ENCODE measurements around the gene PBX3. TPM values are rescaled to one million over a fixed set of nuclear protein-coding genes. Genes with fewer than 3 reads are reported as not detected.

The PBX3 gene
- 20.1 and 23.6 TPM in 2 replicates for total RNA-seq

DNA sequence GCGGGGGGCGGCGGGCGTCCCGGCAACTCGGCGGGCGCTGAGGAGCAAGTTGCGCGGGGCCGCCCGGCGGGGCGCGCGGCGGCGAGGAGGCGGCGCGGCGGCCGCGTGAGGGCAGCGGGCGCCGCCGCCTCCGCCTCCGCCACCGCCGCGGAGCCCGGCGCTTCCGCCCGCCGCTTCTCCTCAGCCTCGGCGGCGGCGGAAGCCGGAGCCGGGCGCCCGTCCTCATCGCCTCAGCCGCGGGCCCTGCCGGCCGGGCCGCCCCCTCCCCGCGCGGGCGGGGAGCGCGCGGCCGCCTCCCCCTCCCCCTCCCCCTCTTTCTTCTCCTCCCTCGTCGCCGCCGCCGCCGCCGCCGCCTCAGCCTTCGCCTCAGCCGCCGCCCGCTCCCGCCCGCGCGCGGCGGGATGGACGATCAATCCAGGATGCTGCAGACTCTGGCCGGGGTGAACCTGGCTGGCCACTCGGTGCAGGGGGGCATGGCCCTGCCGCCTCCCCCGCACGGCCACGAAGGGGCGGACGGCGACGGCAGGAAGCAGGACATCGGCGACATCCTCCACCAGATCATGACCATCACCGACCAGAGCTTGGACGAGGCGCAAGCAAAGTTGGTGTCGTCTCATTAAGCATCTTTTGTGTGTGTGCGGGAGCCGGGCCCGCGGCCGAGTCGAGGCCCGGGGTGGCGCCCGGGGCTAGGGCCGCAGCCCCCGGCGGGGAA lies at the start of gene PBX3:
PBX3 (plus strand) TSS at position 321 of the 712 bp plus-strand sequence.
- no peak for DNase-seq (ENCODE audit: extremely low read depth, low read depth, low spot score)

DNA sequence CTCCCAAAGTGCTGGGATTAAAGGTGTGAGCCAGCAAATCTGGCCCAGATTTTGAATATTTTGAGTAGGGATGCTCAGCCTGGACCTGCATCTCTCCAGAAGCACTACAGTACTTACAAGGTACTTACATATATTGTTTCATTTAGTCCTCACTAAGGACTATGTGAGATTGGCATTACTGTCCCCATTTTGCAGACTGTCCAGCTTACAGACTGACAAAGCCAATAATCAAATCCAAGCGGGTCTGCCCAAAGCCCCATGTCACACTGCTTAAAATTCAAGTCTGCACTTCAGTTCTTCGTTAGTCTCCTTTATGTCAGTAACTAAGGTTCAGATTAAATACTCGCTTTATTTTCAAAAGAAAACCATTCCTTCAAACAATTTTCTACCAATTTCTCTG lies 47.3 kb upstream of the PBX3 start:
- no peak for DNase-seq (ENCODE audit: extremely low read depth, low read depth, low spot score)

DNA sequence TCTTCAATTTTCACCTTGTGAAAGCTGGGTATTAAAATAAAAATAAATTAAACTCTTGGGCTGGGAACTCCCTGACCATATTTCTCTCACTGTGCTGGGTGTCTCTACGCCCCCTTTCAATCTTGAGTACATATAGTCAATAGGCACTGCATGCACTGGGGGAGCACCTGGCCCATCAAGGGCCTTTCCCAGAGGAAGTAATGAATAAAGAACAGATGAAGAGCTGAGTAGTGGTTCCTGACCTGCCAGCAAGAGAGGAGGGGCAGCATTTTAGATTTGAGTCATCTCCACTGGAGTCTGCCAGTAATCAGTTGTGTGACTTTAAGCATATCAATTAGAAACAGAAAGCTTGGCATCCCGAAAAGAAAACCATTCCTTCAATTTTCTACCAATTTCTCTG lies 46.4 kb upstream of the PBX3 start:
- no peak for DNase-seq (ENCODE audit: extremely low read depth, low read depth, low spot score)

GRCh38 chr9:125701351-125701750 lies 45.8 kb upstream of the PBX3 start:
- DNase-seq (ENCODE audit: extremely low read depth, low read depth, low spot score): peak; percentile 9

- DNase-seq (ENCODE audit: extremely low read depth, low read depth, low spot score): no peak
These were observed 43.5 kb upstream of the PBX3 start for GRCh38 chr9:125703662-125704061.

DNA sequence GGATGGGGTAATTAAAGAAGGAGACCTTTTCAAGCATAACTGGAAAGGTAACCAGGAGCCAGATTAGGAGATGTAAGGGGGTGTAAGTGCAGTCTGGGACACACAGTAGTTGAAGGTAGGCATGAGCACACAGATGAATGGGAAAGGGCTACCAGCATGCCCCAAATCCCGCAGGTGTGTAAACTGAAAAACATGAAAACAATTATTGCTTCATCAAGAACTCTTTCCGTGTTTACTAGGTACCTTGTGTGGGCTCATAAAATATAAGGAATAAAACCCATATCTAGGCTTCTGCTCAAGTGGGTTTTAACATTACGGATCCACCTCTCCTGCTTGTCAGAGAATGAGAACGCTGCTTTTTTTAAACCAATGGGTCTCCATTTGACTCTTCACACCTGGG lies 41.3 kb upstream of the PBX3 start:
- no peak for DNase-seq (ENCODE audit: extremely low read depth, low read depth, low spot score)

DNA sequence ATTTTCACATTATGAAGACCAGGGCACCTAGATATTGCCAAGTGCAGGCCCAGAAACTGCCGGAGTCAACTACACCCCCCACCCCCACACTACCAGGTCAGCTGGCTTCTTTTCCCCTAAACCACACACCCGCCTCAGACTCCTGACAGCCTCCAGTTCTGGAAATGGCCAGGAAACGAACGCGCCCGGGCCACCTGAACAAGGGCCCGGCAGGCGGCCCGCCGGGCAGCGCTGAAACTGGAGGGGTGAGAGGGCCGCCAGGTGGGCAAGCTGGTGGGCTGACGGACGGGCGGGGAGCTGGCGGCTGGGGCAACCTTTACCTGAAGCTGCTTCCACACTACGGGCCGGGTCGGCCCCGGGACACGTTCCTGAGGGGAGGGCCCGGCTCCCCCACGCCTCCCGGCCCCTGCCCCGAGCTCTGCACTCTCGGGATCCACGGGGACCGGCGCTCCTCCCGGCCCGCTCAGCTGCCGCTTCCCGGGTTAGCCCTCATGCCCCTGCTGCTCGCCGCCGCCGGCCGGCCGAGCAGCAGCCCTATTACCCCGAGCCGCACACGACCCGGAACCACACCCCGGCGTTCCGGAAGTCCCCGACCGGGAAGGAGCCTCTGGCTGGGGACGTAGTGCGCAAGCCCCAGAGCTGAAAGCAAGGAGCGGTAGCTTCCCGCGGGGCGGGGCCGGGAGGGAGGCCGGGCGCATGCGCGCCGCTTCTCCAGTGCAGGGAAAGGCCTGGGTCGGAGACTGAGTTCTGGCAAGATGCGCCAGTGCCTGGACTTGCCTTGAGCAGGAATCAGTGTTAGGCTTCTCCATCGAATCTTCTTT lies 40.3 kb upstream of the PBX3 start, which contains the start of gene MAPKAP1:
MAPKAP1 (minus strand) TSS at position 558 of the 821 bp plus-strand sequence. CDS start 34,634 bp downstream, outside the sequence.
- DNase-seq (ENCODE audit: extremely low read depth, low read depth, low spot score): peak; percentile 64

GRCh38 chr9:125707472-125707804 lies 39.7 kb upstream of the PBX3 start:
- DNase-seq (ENCODE audit: extremely low read depth, low read depth, low spot score): no peak

DNA sequence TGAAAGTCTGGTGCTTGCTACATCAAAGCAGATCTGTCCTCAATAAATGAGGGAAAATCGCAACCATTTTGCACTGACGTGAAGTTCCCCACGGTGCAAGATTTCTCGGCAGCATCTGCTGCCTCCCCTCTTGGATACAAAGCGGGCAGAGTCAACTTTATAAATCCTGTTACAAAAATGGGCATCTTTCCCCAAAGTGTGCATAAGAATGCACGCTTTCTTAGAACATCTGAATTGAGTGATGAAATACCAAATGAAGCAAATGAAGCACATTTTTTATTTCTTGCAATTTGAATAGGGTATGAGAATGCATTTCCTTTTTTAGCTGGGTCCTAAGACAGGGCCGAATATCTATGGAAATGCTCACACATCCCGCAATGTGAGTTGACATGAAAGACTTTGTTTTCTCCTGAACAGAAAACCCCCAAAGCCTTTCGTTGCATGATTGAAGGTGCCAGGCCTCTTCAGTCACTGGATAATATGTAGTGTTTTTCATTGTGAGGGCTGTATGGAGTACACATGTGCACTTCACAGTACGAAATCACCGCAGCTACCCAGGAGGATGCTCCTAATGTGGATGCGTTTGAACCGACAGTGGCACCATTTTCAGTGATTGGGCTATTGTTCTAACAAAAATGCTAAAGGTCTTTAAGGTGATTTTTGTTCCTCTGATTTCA lies 20.6 kb upstream of the PBX3 start:
- no peak for DNase-seq (ENCODE audit: extremely low read depth, low read depth, low spot score)

DNA sequence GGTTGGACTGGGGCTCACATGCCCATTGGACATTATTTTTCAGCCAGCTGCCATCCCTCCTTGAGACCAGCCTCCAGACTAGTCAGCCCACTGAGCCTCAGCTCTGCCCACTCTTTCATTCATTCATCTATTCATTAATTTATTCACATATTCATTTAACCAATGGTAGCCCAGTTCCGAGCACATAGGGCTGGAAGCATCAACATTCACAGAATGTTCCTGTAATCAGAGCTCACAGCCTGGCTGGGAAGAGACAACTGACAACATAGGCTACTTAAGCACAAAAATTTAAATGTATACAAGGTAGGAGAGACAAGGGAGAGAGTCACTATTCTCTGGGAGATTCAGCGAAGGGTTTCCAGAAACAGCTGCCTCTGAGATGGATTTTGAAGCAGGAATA lies 17.0 kb upstream of the PBX3 start:
- DNase-seq (ENCODE audit: extremely low read depth, low read depth, low spot score): no peak

- DNase-seq (ENCODE audit: extremely low read depth, low read depth, low spot score): no peak
These were observed 14.6 kb upstream of the PBX3 start for GRCh38 chr9:125732562-125732961.

DNA sequence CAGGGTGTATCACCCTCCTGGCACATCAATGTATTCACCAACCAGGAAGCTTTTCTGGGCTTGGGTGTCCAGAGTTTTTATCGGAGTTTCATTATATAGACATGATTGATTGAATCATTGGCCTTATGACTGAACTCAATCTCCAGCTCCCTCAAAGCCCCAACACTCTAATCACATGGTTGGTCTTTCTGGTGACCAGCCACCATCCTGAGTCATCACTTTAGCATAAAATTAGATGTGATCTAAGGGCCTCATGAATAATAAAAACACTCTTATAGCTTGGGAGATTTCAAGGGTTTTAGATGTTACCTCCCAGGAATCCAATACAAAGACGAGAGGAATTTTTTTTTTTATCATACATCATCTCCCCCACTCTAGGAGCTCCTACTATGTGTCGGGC lies 7.7 kb upstream of the PBX3 start:
- no peak for DNase-seq (ENCODE audit: extremely low read depth, low read depth, low spot score)

GRCh38 chr9:125742657-125743056 lies 4.5 kb upstream of the PBX3 start:
- DNase-seq (ENCODE audit: extremely low read depth, low read depth, low spot score): no peak

DNA sequence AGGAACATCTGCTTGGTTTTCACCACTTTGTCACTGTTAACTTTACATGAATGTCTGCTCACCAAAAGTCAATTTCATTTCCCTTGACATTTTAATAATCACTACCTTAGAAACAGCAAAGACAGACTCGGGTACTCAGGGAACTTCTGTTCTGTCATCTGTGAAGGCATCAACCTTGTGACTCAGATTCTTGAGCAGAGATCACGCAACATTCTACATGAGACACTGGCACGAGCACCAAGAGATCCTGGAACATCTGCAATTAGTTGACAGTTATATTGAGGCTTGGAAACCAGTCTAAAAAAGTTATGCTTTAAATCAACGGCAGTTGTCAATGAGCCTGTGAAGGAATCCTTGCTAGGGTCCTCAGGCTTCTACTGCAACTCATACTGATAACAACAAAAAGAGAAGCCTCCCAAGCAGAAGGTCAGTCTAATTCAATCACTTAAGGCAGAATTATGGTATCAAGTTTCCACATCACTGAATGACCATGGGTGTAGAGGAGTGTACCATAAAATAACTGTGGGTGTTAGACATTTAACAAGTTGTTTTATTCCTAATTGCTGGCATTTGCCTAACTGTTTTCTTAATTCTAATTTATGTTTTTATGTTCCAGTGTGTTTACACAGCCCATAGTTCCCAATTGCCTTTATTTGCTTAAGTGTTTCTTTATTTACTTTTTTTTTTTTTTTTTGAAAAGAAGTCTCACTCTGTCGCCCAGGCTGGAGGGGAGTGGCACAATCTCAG lies 3.3 kb upstream of the PBX3 start:
- no peak for DNase-seq (ENCODE audit: extremely low read depth, low read depth, low spot score)

GRCh38 chr9:125744616-125745015 lies 2.6 kb upstream of the PBX3 start:
- no peak for DNase-seq (ENCODE audit: extremely low read depth, low read depth, low spot score)

DNA sequence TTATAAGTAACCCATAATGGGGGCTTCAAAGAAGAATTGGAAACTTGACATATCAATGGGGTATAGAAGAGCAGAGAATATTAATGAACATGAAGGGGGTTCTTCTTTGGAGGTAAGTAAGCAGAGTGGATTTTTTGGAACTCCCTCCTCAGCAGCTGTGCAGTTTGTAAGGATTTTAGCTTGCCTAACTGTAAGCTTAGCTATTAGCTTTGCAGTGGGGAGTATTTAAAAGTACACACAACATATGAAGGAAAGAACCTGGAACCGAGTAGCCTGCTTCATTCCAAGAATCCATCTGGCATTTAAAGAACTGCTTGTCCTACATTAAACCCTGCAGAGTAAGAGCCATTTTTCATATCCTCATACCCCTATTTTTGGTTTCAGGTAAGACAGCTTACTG lies 2.2 kb upstream of the PBX3 start:
- no peak for DNase-seq (ENCODE audit: extremely low read depth, low read depth, low spot score)

DNA sequence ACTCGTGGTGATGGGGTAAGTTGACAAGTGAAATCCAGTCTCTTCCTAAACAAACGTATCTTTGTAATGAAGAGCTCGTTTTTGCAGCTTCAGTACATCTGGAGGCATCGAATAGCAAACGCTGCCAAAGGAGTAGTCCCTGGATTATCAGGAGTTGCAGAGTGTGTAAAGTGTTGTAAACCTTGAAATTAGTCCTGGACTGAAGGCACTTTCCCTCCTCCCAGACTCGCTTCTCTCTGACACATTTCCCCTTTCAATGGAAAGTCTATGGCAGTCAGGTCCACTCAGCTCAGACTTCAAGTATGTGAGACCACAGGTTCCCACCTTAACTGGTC lies 1.5 kb upstream of the PBX3 start:
- no peak for DNase-seq (ENCODE audit: extremely low read depth, low read depth, low spot score)

DNA sequence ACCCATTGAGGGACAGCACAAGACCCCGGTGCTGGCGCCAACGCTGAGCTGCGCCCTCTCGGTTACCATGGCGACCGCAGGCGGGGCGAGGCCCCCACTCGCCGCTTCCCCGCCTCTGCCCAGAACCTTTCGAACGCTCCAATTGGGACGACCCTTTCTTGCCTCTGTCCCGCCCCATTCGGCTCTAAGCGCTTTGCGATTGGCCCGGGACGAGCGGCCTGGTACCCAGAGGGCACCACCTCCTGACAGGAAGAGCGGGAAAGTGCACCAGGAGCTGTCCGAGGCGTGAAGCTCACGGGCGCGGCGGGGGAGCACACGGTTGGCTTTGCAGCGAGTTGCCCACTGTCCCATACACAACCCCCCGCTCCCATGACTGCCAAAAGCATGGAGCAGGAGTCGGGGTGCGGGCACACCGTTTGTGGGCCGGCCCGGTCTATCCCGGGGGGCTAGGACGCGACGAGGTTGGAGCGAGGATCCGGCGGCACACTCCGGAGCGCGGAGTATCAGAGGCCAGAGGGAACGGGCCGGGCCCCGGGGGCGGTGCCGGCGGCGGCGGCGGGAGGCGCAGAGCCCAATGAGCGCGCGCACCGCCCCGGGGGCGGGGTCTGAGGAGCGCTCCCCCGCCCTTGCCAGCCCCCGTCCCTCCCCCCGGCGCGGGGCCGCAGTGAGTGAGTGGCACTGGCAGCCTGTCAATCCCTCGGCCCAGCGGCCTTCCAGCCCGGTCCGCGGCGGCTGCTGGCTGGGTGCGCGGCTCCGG lies 978 bp upstream of the PBX3 start:
- DNase-seq (ENCODE audit: extremely low read depth, low read depth, low spot score): peak; percentile 54

DNA sequence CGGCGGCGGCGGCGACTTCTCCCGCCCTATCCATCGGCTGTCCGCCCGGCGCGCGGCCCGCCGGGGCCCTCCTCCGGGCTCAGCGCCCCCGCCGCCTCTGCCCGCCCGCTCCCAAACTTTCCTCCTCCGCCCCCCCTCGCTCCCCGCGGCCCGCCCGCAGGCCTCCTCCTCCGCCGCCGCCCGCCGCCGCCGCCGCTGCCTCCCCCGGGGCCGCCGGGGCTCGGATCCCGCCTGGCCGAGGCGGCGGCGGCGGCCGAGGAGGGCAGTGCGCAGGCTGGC lies 460 bp upstream of the PBX3 start:
- no peak for DNase-seq (ENCODE audit: extremely low read depth, low read depth, low spot score)

DNA sequence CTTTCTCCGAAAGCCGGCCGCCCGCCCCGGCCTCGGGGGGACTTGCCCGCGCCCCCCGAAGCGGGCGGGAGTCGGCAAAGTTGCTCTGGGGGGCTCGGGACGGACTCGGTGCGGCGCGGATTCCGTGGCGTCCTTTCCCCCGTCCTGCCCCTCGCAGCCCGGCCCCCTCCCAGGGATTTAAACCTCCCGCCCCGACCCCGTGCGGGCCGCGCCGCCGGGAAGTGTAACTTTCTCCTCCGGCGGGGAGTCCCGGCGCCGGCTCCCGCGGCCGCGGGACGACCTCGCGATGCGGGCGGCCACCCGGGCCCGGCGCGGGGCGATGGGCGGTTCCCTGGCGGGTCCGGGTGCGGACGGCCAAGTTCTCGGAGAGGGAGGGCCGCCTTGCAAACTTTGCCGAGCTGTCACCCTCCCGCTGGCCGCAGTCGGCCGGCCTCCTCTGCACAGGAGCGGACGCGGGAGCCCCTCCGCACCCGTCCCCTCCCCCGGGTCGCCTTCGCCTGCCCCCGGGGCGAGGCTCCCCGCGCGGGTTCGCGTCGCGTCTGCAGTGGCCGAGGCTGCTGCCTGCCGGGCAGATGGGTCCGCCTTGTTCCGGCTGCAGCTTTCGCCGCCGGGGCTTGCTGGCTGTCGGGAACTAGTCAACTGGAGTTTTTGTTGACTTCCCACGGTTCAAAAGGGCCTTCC lies 732 bp downstream of the PBX3 start:
- DNase-seq (ENCODE audit: extremely low read depth, low read depth, low spot score): no peak
